ENCODE measurements around the gene SCO2. TPM values are rescaled to one million over a fixed set of nuclear protein-coding genes. Genes with fewer than 3 reads are reported as not detected.
A peak's percentile ranks its signal among the peaks of the same experiment; 100 is the strongest.

SCO2 gene
- total and polyA plus RNA-seq, 2 of the 13 experiments (the other 11 are each of a cell fraction or from before 2014, with no cell fraction given): 0.32 to 3.7 TPM

- TF ChIP-seq DMTF1 (CRISPR knock-in tag; IDR thresholded peaks at IDR 0.05): no peak
- TF ChIP-seq REPIN1 (CRISPR knock-in tag; IDR thresholded peaks at IDR 0.05; ENCODE audit: borderline replicate concordance, low read depth): no peak
- no peak for TF ChIP-seq DDIT3 (CRISPR knock-in tag; IDR thresholded peaks at IDR 0.05)
- no peak for TF ChIP-seq LCORL (IDR thresholded peaks at IDR 0.05)
- TF ChIP-seq LCORL (CRISPR knock-in tag; IDR thresholded peaks at IDR 0.05): no peak
- TF ChIP-seq SMAD3 (CRISPR knock-in tag; IDR thresholded peaks at IDR 0.05): no peak
- TF ChIP-seq ZBTB3 (CRISPR knock-in tag; IDR thresholded peaks at IDR 0.05; ENCODE audit: borderline replicate concordance, low read depth): no peak
- 0 out of 2 replicates have a peak, but pooled peaks have one; percentile 29 for TF ChIP-seq SAFB2 (CRISPR knock-in tag; IDR thresholded peaks at IDR 0.05; ENCODE audit: borderline replicate concordance, low read depth)
- peak; percentile 62; the same call in 1 of the 2 replicates for TF ChIP-seq ZFP90 (CRISPR knock-in tag; IDR thresholded peaks at IDR 0.05; ENCODE audit: borderline replicate concordance)
- no peak; the same call in 1 of the 2 replicates for TF ChIP-seq MAF1 (CRISPR knock-in tag; IDR thresholded peaks at IDR 0.05; ENCODE audit: borderline replicate concordance)
- TF ChIP-seq FOXA1 (IDR thresholded peaks at IDR 0.05): no peak
- TF ChIP-seq FOXA1 (CRISPR knock-in tag; IDR thresholded peaks at IDR 0.05): no peak
- no peak for TF ChIP-seq DR1 (CRISPR knock-in tag; IDR thresholded peaks at IDR 0.05)
- TF ChIP-seq SAP130 (CRISPR knock-in tag; IDR thresholded peaks at IDR 0.05; ENCODE audit: low read depth): no peak; the same call in none of the 2 replicates
- TF ChIP-seq TSC22D2 (CRISPR knock-in tag; IDR thresholded peaks at IDR 0.05; ENCODE audit: borderline replicate concordance): no peak
- TF ChIP-seq ZBTB26 (CRISPR knock-in tag; IDR thresholded peaks at IDR 0.05; ENCODE audit: borderline replicate concordance): no peak
- 0 out of 2 replicates have a peak, but pooled peaks have one; percentile 20 for TF ChIP-seq PAXIP1 (CRISPR knock-in tag; conservative IDR thresholded peaks at IDR 0.05)
- TF ChIP-seq RCOR2 (CRISPR knock-in tag; IDR thresholded peaks at IDR 0.05): no peak
- TF ChIP-seq ZNF441 (CRISPR knock-in tag; IDR thresholded peaks at IDR 0.05; ENCODE audit: borderline replicate concordance): no peak; the same call in 1 of the 2 replicates
- no peak for TF ChIP-seq TFDP1 (CRISPR knock-in tag; IDR thresholded peaks at IDR 0.05; ENCODE audit: borderline replicate concordance)
Measured at GRCh38 chr22:50530877-50531545, 5.6 kb upstream of the SCO2 start (continued).

Data from HepG2 (cell line).